H1 (cell line): ENCODE measurements around the gene TMEM163. TPM values are rescaled to one million over a fixed set of nuclear protein-coding genes. Genes with fewer than 3 reads are reported as not detected.

Experiments used
- CTCF ChIA-PET: fragments of 300-600 bp; sonication (Branson Sonifier 250); formaldehyde crosslinking; loops from one replicate; lab custom pipeline; 2021; ENCODE audit not compliant: partially characterized antibody; lab: Charles Lee
- POLR2A ChIA-PET: fragments of 300-600 bp; sonication (Branson Sonifier 250); formaldehyde crosslinking; loops from one replicate; lab custom pipeline; 2021; ENCODE audit warnings: inconsistent platforms; ENCODE audit not compliant: partially characterized antibody; lab: Charles Lee
- DNase-seq, 2 experiments: peaks; one replicate each; pipeline versions ENCODE4 v3.0.0 to v3.0.0-alpha.2; 2010 to 2022; ENCODE audit warnings: low spot score in 2 of 2, low read depth in 1 of 2, mixed read lengths in 1 of 2
- FAIRE-seq: peaks from 2 replicates; lab custom pipeline; 2011; peaks lifted over from hg19 to GRCh38; lab: Jason Lieb, UNC
- H2AFZ ChIP-seq: 2 replicates; pipeline ENCODE4 v1.8.1; 2012; ENCODE audit warnings: low read length, inconsistent platforms
- H2AK5ac ChIP-seq: 2 replicates; pipeline ENCODE4 v1.6.1; 2013; ENCODE audit warnings: low read depth, low read length
- H2BK120ac ChIP-seq: replicated peaks from 2 replicates; pipeline ENCODE3; 2013; ENCODE audit warnings: low read depth, low read length, inconsistent platforms
- H2BK12ac ChIP-seq: 2 replicates; pipeline ENCODE4 v1.6.1; 2013; ENCODE audit warnings: low read depth, low read length
- H2BK15ac ChIP-seq: 2 replicates; pipeline ENCODE4 v1.6.1; 2013; ENCODE audit warnings: low read length
- H2BK20ac ChIP-seq: 2 replicates; pipeline ENCODE4 v1.6.1; 2013; ENCODE audit warnings: low read length
- H2BK5ac ChIP-seq: 2 replicates; pipeline ENCODE4 v1.6.1; 2013; ENCODE audit warnings: low read depth, low read length
- H3K14ac ChIP-seq: 2 replicates; pipeline ENCODE4 v1.6.1; 2013; ENCODE audit warnings: inconsistent platforms; ENCODE audit not compliant: insufficient read length
- H3K18ac ChIP-seq: 2 replicates; pipeline ENCODE4 v1.6.1; 2013; ENCODE audit warnings: low read length; ENCODE audit errors: extremely low read depth
- H3K23ac ChIP-seq: 2 replicates; pipeline ENCODE4 v1.6.1; 2013; ENCODE audit warnings: inconsistent platforms; ENCODE audit not compliant: insufficient read length
- H3K23me2 ChIP-seq: 2 replicates; pipeline ENCODE4 v1.6.1; 2013; ENCODE audit warnings: low read depth, low read length
- H3K27ac ChIP-seq: 2 replicates; pipeline ENCODE4 v1.6.1; 2011; ENCODE audit warnings: low read depth, low read length, inconsistent platforms
- H3K27me3 ChIP-seq, 4 experiments: replicated peaks in 1 of 4; 1 replicate in 1 of 4; 2 replicates in 3 of 4; pipeline versions ENCODE4 v1.6.1 to v1.8.1; 2011 to 2013; ENCODE audit warnings: low read length in 3 of 4, mild to moderate bottlenecking in 3 of 4, inconsistent platforms in 2 of 4, mixed read lengths in 2 of 4, moderate library complexity in 1 of 4; ENCODE audit not compliant: control insufficient read depth in 3 of 4, insufficient read depth in 3 of 4; ENCODE audit errors: extremely low read depth in 1 of 4
- H3K36me3 ChIP-seq, 4 experiments: 2 replicates each; pipeline versions ENCODE4 v1.6.1 to v1.8.1; 2011 to 2013; ENCODE audit warnings: mild to moderate bottlenecking in 4 of 4, low read length in 3 of 4, moderate library complexity in 2 of 4, control low read depth in 1 of 4, inconsistent platforms in 1 of 4; ENCODE audit not compliant: insufficient read depth in 4 of 4, control insufficient read depth in 2 of 4
- H3K4ac ChIP-seq: replicated peaks from 2 replicates; pipeline ENCODE3; 2013; ENCODE audit warnings: low read length, low read depth, mixed read lengths, inconsistent platforms; ENCODE audit not compliant: insufficient read length
- H3K4me1 ChIP-seq, 4 experiments: replicated peaks in 1 of 4; 1 replicate in 1 of 4; 2 replicates in 3 of 4; pipeline versions ENCODE4 v1.6.1 to v1.8.1; 2011 to 2013; ENCODE audit warnings: low read length in 3 of 4, inconsistent platforms in 2 of 4, mixed read lengths in 1 of 4; ENCODE audit not compliant: insufficient read depth in 4 of 4, control insufficient read depth in 3 of 4
- H3K4me2 ChIP-seq, 2 experiments: 2 replicates each; pipeline versions ENCODE4 v1.6.1 to v1.8.1; 2011 to 2013; ENCODE audit warnings: low read depth in 2 of 2, low read length in 2 of 2, control low read depth in 1 of 2, inconsistent platforms in 1 of 2, mild to moderate bottlenecking in 1 of 2; ENCODE audit not compliant: insufficient read depth in 1 of 2
- H3K4me3 ChIP-seq, 4 experiments: fragments of 200-600, 300-600 bp in 1 of 4; sonication (generic), shearing (Covaris generic), sonication (Bioruptor Twin) in 1 of 4; 2 replicates each; pipeline versions ENCODE4 v1.5.1 to v1.8.1; 2011 to 2016; ENCODE audit warnings: low read length in 4 of 4, low read depth in 3 of 4, control low read depth in 2 of 4, inconsistent platforms in 2 of 4, mild to moderate bottlenecking in 2 of 4, mixed read lengths in 1 of 4, moderate library complexity in 1 of 4; ENCODE audit not compliant: insufficient read depth in 2 of 4; ENCODE audit errors: extremely low read depth in 1 of 4
- H3K56ac ChIP-seq: replicated peaks from 2 replicates; pipeline ENCODE3; 2013; ENCODE audit warnings: low read depth, mild to moderate bottlenecking, mixed read lengths, low read length, inconsistent platforms; ENCODE audit not compliant: insufficient read length
- H3K79me1 ChIP-seq: 2 replicates; pipeline ENCODE4 v1.6.1; 2013; ENCODE audit warnings: low read depth, low read length, control low read depth
- H3K79me2 ChIP-seq, 2 experiments: 2 replicates each; pipeline versions ENCODE4 v1.6.1 to v1.8.1; 2012 to 2013; ENCODE audit warnings: low read length in 2 of 2, mild to moderate bottlenecking in 2 of 2, inconsistent platforms in 1 of 2; ENCODE audit not compliant: insufficient read depth in 2 of 2, control insufficient read depth in 1 of 2
- H3K9ac ChIP-seq, 4 experiments: replicated peaks in 1 of 4; 1 replicate in 1 of 4; 2 replicates in 3 of 4; pipeline versions ENCODE4 v1.6.1 to v1.8.1; 2011 to 2013; ENCODE audit warnings: low read depth in 3 of 4, low read length in 3 of 4, control low read depth in 2 of 4, mild to moderate bottlenecking in 2 of 4, moderate library complexity in 2 of 4, inconsistent platforms in 1 of 4; ENCODE audit errors: extremely low read depth in 1 of 4
- H3K9me3 ChIP-seq, 2 experiments: 2 replicates each; pipeline versions ENCODE4 v1.6.1 to v1.8.1; 2012 to 2013; ENCODE audit warnings: mild to moderate bottlenecking in 2 of 2, moderate library complexity in 2 of 2, control low read depth in 1 of 2, inconsistent platforms in 1 of 2, low read depth in 1 of 2, low read length in 1 of 2, mixed read lengths in 1 of 2; ENCODE audit not compliant: insufficient read depth in 2 of 2
- H4K20me1 ChIP-seq, 2 experiments: replicated peaks in 1 of 2; 2 replicates each; pipeline versions ENCODE3 to v1.8.1; 2011 to 2013; ENCODE audit warnings: inconsistent platforms in 2 of 2, low read length in 2 of 2, mild to moderate bottlenecking in 1 of 2; ENCODE audit not compliant: insufficient read depth in 2 of 2, control insufficient read depth in 1 of 2
- H4K5ac ChIP-seq: 2 replicates; pipeline ENCODE4 v1.6.1; 2013; ENCODE audit warnings: low read length, low read depth, mixed read lengths, inconsistent platforms; ENCODE audit not compliant: insufficient read length
- H4K8ac ChIP-seq: 2 replicates; pipeline ENCODE4 v1.8.0; 2013; ENCODE audit warnings: mild to moderate bottlenecking, moderate library complexity, low read length, inconsistent platforms; ENCODE audit not compliant: insufficient read depth; ENCODE audit errors: extremely low read depth
- H4K91ac ChIP-seq: replicated peaks from 2 replicates; pipeline ENCODE3; 2013; ENCODE audit warnings: low read length, mixed read lengths, inconsistent platforms; ENCODE audit not compliant: insufficient read length
- ATF2 ChIP-seq: IDR thresholded peaks from 2 replicates; pipeline ENCODE4 v1.6.1; 2012; ENCODE audit warnings: low read length, inconsistent platforms
- EZH2 ChIP-seq: fragments of 200-600 bp; sonication (generic); IDR thresholded peaks from 2 replicates; pipeline ENCODE4 v1.7.1; 2012; ENCODE audit warnings: low read depth, mild to moderate bottlenecking, moderate library complexity, low read length, inconsistent platforms; ENCODE audit not compliant: severe bottlenecking
- KDM1A ChIP-seq: fragments of 200-600, 300-600 bp; sonication (generic); IDR thresholded peaks from 2 replicates; pipeline ENCODE4 v1.7.1; 2016; ENCODE audit warnings: mild to moderate bottlenecking, low read length, borderline replicate concordance
- KDM5A ChIP-seq: fragments of 200-600 bp; IDR thresholded peaks from 2 replicates; pipeline ENCODE4 v1.7.1; 2012; ENCODE audit warnings: mild to moderate bottlenecking, low read length, inconsistent platforms, mixed read lengths
- POLR2AphosphoS5 ChIP-seq: IDR thresholded peaks from 2 replicates; pipeline ENCODE4 v1.6.1; 2011; ENCODE audit warnings: low read depth, low read length
- RXRA ChIP-seq: IDR thresholded peaks from 2 replicates; pipeline ENCODE4 v1.6.1; 2011; ENCODE audit warnings: low read depth, mild to moderate bottlenecking, low read length, moderate library complexity; ENCODE audit not compliant: insufficient read depth
- SIN3A ChIP-seq, 2 experiments: IDR thresholded peaks in 1 of 2; conservative IDR thresholded peaks in 1 of 2; 2 replicates each; pipeline ENCODE4 v1.6.1; 2011 to 2012; ENCODE audit warnings: low read length in 2 of 2, improper control_type of control experiment in 1 of 2, low read depth in 1 of 2, mild to moderate bottlenecking in 1 of 2
- SP1 ChIP-seq: IDR thresholded peaks from 2 replicates; pipeline ENCODE4 v1.6.1; 2011; ENCODE audit warnings: low read depth, low read length
- SP2 ChIP-seq: IDR thresholded peaks from 2 replicates; pipeline ENCODE4 v1.6.1; 2012; ENCODE audit warnings: mild to moderate bottlenecking, low read length, inconsistent platforms
- TAF1 ChIP-seq: IDR thresholded peaks from 2 replicates; pipeline ENCODE4 v1.6.1; 2011; ENCODE audit warnings: mild to moderate bottlenecking, low read depth, low read length
- WGBS, 2 experiments: shearing (Covaris generic) in 1 of 2; methylation state at CpG; one replicate each; pipeline versions ENCODE4 v1.1.6 to v1.1.7; 2013 to 2015; ENCODE audit warnings: low lambda C conversion rate in 2 of 2, mixed read lengths in 2 of 2, inconsistent platforms in 1 of 2, low coverage in 1 of 2, missing lambda C conversion rate in 1 of 2; ENCODE audit not compliant: insufficient replicate concordance in 2 of 2, insufficient coverage in 1 of 2, insufficient read length in 1 of 2; ENCODE audit errors: extremely low coverage in 1 of 2, missing lambda C conversion rate in 1 of 2; 5-methylcytosine and 5-hydroxymethylcytosine counted together
- polyA plus RNA-seq, 7 experiments: library from polyadenylated mRNA; depleted of rRNA in 3 of 7; stranded (reverse) in 5 of 7; unstranded in 2 of 7; fragments of >200 nt in 5 of 7; fragments of 200-250 nt in 2 of 7; gene quantifications; 1 replicate in 5 of 7; 2 replicates in 1 of 7; 4 replicates in 1 of 7; pipeline versions ENCODE4 v1.2.1 to v1.2.3, GENCODE V29; 2011 to 2013; ENCODE audit warnings: missing spikeins in 2 of 7, mixed read lengths in 2 of 7
- total RNA-seq: library from RNA; stranded (reverse); fragmentation: NEBNext Ultra II Directional; extraction: Animal tissue kit (Norgen Biotek cat#: 25700); gene quantifications from 2 replicates; pipeline ENCODE4 v1.2.1, GENCODE V29; 2021

TMEM163 gene
- total and polyA plus RNA-seq, 2 of the 8 experiments (the other 6 are each of a cell fraction or from before 2014, with no cell fraction given), result 2.8 to 3.2 TPM

GRCh38 chr2:134602666-134603065 is 116.1 kb downstream of the TMEM163 start:
- no peak overlapping the region for H3K4ac ChIP-seq
- no peak overlapping the region for H2BK20ac ChIP-seq
- no peak overlapping the region for H3K27ac ChIP-seq
- no peak overlapping the region for H4K5ac ChIP-seq
- no peak overlapping the region for H3K23ac ChIP-seq
- CTCF ChIA-PET, result interaction anchor here (0.6 kb wide), 1 partner anchor 230 kb away, joined by 3 read pairs; no protein-coding TSS in a partner anchor
- no peaks in the 10 kb centered on the region; a peak in 1 of 7 replicates for H3K4me1 ChIP-seq
- DNase-seq (no peak), FAIRE-seq (no peak)
- no peak overlapping the region for H4K91ac ChIP-seq
- H3K4me3 ChIP-seq, result no peak overlapping the region
- no peaks in the 10 kb centered on the region for H4K20me1 ChIP-seq
- H3K4me2 ChIP-seq, result no peak overlapping the region
- H3K14ac ChIP-seq, result no peak overlapping the region
- H2BK5ac ChIP-seq, result no peak overlapping the region
- no peak overlapping the region for H4K8ac ChIP-seq
- no peak overlapping the region for H3K9ac ChIP-seq
- no peak overlapping the region for H2BK12ac ChIP-seq
- no peak overlapping the region for H2BK120ac ChIP-seq
- no peaks in the 10 kb centered on the region for H3K36me3 ChIP-seq
- WGBS, 2 experiments, result 97% methylated on average over 4 of the region's 4 CpGs; no CpG with 5 or more reads in 1 of the 2 experiments
- H3K27me3 ChIP-seq, result no peaks in the 10 kb centered on the region
- no peak overlapping the region for H3K18ac ChIP-seq
- no peaks in the 10 kb centered on the region for H3K79me2 ChIP-seq
- H2AFZ ChIP-seq, result no peak overlapping the region
- TF ChIP-seq ATF2 (no peak), KDM1A (no peak), SP1 (no peak), TAF1 (no peak), EZH2 (no peak), SIN3A (conservative IDR thresholded peaks at IDR 0.05 in 1 of 2, IDR thresholded peaks at IDR 0.05 in 1 of 2; ENCODE audit: low read depth in 1 of 2, low read length in 2 of 2) (no peak), POLR2AphosphoS5 (no peak), SP2 (no peak), RXRA (no peak), KDM5A (no peak)
- POLR2A ChIA-PET, result no interaction called here
- no peaks in the 10 kb centered on the region for H3K23me2 ChIP-seq
- no peak overlapping the region for H2BK15ac ChIP-seq
- no peak overlapping the region for H3K56ac ChIP-seq
- H3K79me1 ChIP-seq, result no peaks in the 10 kb centered on the region
- H3K9me3 ChIP-seq, result no peaks in the 10 kb centered on the region
- H2AK5ac ChIP-seq, result no peak overlapping the region
